Aorta (tissue), 5 donors: ENCODE measurements around the gene PSMB4. TPM values are rescaled to one million over a fixed set of nuclear protein-coding genes. Genes with fewer than 3 reads are reported as not detected.

Source experiments
- ATAC-seq: fragments of 200-7000 bp; cut with Tn5 transposase; one replicate; pipeline ENCODE4 v1.9.1; 2022; ENCODE audit warnings: moderate library complexity; ENCODE audit not compliant: low FRiP score
- DNase-seq, 2 donors: peaks; one replicate each; pipeline ENCODE4 v3.0.0-alpha.2; 2020
- H3K27ac ChIP-seq, 2 donors: one replicate each; pipeline ENCODE4 v1.5.1; 2013; ENCODE audit warnings: low read length in 2 of 2, mild to moderate bottlenecking in 2 of 2, moderate library complexity in 2 of 2, control low read depth in 1 of 2, inconsistent platforms in 1 of 2, low read depth in 1 of 2
- H3K27me3 ChIP-seq, 2 donors: one replicate each; pipeline ENCODE4 v1.6.1; 2013; ENCODE audit warnings: control low read depth in 1 of 2, low read length in 1 of 2, mild to moderate bottlenecking in 1 of 2, moderate library complexity in 1 of 2; ENCODE audit not compliant: insufficient read depth in 2 of 2, control insufficient read depth in 1 of 2
- H3K36me3 ChIP-seq, 2 donors: one replicate each; pipeline ENCODE4 v1.6.1; 2013; ENCODE audit warnings: control low read depth in 1 of 2, low read length in 1 of 2, mild to moderate bottlenecking in 1 of 2; ENCODE audit not compliant: insufficient read depth in 2 of 2, control insufficient read depth in 1 of 2
- H3K4me1 ChIP-seq, 2 donors: one replicate each; pipeline ENCODE4 v1.6.1; 2013; ENCODE audit warnings: low read length in 2 of 2, control low read depth in 1 of 2, mild to moderate bottlenecking in 1 of 2, moderate library complexity in 1 of 2; ENCODE audit not compliant: insufficient read depth in 2 of 2, control insufficient read depth in 1 of 2
- H3K4me3 ChIP-seq, 2 donors: one replicate each; pipeline ENCODE4 v1.5.1; 2013; ENCODE audit warnings: low read length in 2 of 2, control low read depth in 1 of 2, mild to moderate bottlenecking in 1 of 2
- H3K9me3 ChIP-seq: one replicate; pipeline ENCODE4 v1.6.1; 2013; ENCODE audit warnings: mild to moderate bottlenecking, low read length; ENCODE audit not compliant: control insufficient read depth
- WGBS, 2 donors: extraction: QIAGEN DNeasy Blood & Tissue Kit; methylation state at CpG; one replicate each; pipeline ENCODE4 v1.1.7; 2013; 5-methylcytosine and 5-hydroxymethylcytosine counted together
- intact Hi-C, 2 donors: fragments of 100-400 bp; cut with DNase I; formaldehyde crosslinking; loops; one replicate each; pipeline versions ENCODE4 v1.14.2 to v1.15.0; 2022
- polyA plus RNA-seq, 2 donors: library from polyadenylated mRNA; stranded (reverse); fragments of 200-250 nt; gene quantifications; one replicate each; pipeline ENCODE4 v1.2.3, GENCODE V29; 2013
- total RNA-seq, 2 donors: library from RNA; stranded (reverse); fragmentation: NEBNext Ultra II Directional; extraction: Animal tissue kit (Norgen Biotek cat#: 25700); gene quantifications; one replicate each; pipeline ENCODE4 v1.2.1, GENCODE V29; 2021
- donor health status: healthy with polysubstance abuse.
- donor health status: Bipolar disorder and iron deficiency.
- donor health status: DM: no; HTN: no; CAD: no.
- donor health status: DM: no; HTN: no; CAD: no.
- donor health status: DM: yes; HTN: yes; CAD: no.

The PSMB4 gene
- total and polyA plus RNA-seq, 4 donors = 174 to 396 (median 219) TPM

GRCh38 chr1:151401125-151401788 lies 1.9 kb downstream of the PSMB4 start:
- 87 to 88% methylated on average over 13 of the region's 13 CpGs for WGBS, 2 donors
- no peaks in the 10 kb centered on the region for H3K9me3 ChIP-seq
- no peak for ATAC-seq
- peaks cover 7 to 9% of the 10 kb centered on the region in 2 donors for H3K36me3 ChIP-seq
- no peak for DNase-seq
- H3K4me1 ChIP-seq = peaks cover 0 to 3% of the 10 kb centered on the region in 2 donors
- no peak overlapping the region for H3K4me3 ChIP-seq
- no peak overlapping the region for H3K27ac ChIP-seq
- H3K27me3 ChIP-seq = no peaks in the 10 kb centered on the region
- intact Hi-C loops = no loop called here

- Histone ChIP-seq H3K27ac (no peak overlapping the region), H3K4me1 (peaks cover 0 to 3% of the 10 kb centered on the region in 2 donors), H3K4me3 (no peak overlapping the region), H3K9me3 (no peaks in the 10 kb centered on the region), H3K36me3 (peaks cover 9% of the 10 kb centered on the region in 2 donors), H3K27me3 (no peaks in the 10 kb centered on the region)
- no peak for ATAC-seq
- intact Hi-C loops = no loop called here
- WGBS, 2 donors = 68 to 75% methylated on average over 2 of the region's 2 CpGs
- no peak for DNase-seq
Observed at GRCh38 chr1:151401860-151402259, 2.5 kb downstream of the PSMB4 start.

GRCh38 chr1:151402764-151403163 lies 3.4 kb downstream of the PSMB4 start:
- Histone ChIP-seq H3K4me1 (peaks cover 0 to 3% of the 10 kb centered on the region in 2 donors), H3K36me3 (peaks cover 9% of the 10 kb centered on the region in 2 donors), H3K27ac (no peak overlapping the region), H3K9me3 (no peaks in the 10 kb centered on the region), H3K27me3 (no peaks in the 10 kb centered on the region), H3K4me3 (no peak overlapping the region)
- WGBS, 2 donors = 49 to 50% methylated on average over 2 of the region's 2 CpGs
- no peak for ATAC-seq
- no peak for DNase-seq
- intact Hi-C loops = no loop called here

- Histone ChIP-seq H3K36me3 (peaks cover 9 to 14% of the 10 kb centered on the region in 2 donors), H3K4me3 (no peak overlapping the region), H3K9me3 (no peaks in the 10 kb centered on the region), H3K27me3 (no peaks in the 10 kb centered on the region), H3K27ac (no peak overlapping the region), H3K4me1 (peaks cover 0 to 3% of the 10 kb centered on the region in 2 donors)
- ATAC-seq = no peak
- intact Hi-C loops = no loop called here
- WGBS, 2 donors = 80 to 86% methylated on average over 3 of the region's 3 CpGs
- DNase-seq = no peak
Observed at GRCh38 chr1:151403612-151404011, 4.2 kb downstream of the PSMB4 start.

GRCh38 chr1:151405187-151405951 lies 6.0 kb downstream of the PSMB4 start:
- no peak for DNase-seq
- no peaks in the 10 kb centered on the region for H3K27me3 ChIP-seq
- peaks cover 9 to 14% of the 10 kb centered on the region in 2 donors for H3K36me3 ChIP-seq
- no peak overlapping the region for H3K27ac ChIP-seq
- H3K4me3 ChIP-seq = no peak overlapping the region
- no peaks in the 10 kb centered on the region for H3K9me3 ChIP-seq
- no peak for ATAC-seq
- intact Hi-C loops = no loop called here
- H3K4me1 ChIP-seq = peaks cover 0 to 1% of the 10 kb centered on the region in 2 donors
- 80 to 82% methylated on average over 13 of the region's 13 CpGs for WGBS, 2 donors

GRCh38 chr1:151406176-151406575 lies 6.8 kb downstream of the PSMB4 start:
- Histone ChIP-seq H3K9me3 (no peaks in the 10 kb centered on the region), H3K36me3 (peaks cover 13 to 17% of the 10 kb centered on the region in 2 donors), H3K27me3 (no peaks in the 10 kb centered on the region), H3K4me1 (no peaks in the 10 kb centered on the region), H3K27ac (no peak overlapping the region), H3K4me3 (no peak overlapping the region)
- no peak for ATAC-seq
- no peak for DNase-seq
- 78 to 80% methylated on average over 8 of the region's 8 CpGs for WGBS, 2 donors
- intact Hi-C loops = no loop called here

GRCh38 chr1:151407304-151407703 lies 7.9 kb downstream of the PSMB4 start:
- peaks cover 13 to 16% of the 10 kb centered on the region in 2 donors for H3K36me3 ChIP-seq
- DNase-seq = no peak
- H3K9me3 ChIP-seq = no peaks in the 10 kb centered on the region
- intact Hi-C loops = no loop called here
- no peaks in the 10 kb centered on the region for H3K4me1 ChIP-seq
- ATAC-seq = no peak
- H3K27me3 ChIP-seq = no peaks in the 10 kb centered on the region
- H3K4me3 ChIP-seq = no peak overlapping the region
- H3K27ac ChIP-seq = no peak overlapping the region
- WGBS, 2 donors = 93 to 94% methylated on average over 3 of the region's 3 CpGs

- no peak overlapping the region for H3K4me3 ChIP-seq
- ATAC-seq (no peak), DNase-seq (no peak)
- no peaks in the 10 kb centered on the region for H3K4me1 ChIP-seq
- no peaks in the 10 kb centered on the region for H3K9me3 ChIP-seq
- no peaks in the 10 kb centered on the region for H3K27me3 ChIP-seq
- H3K36me3 ChIP-seq = peaks cover 8 to 16% of the 10 kb centered on the region in 2 donors
- intact Hi-C loops = no loop called here
- H3K27ac ChIP-seq = no peak overlapping the region
Observed at GRCh38 chr1:151408891-151409290, 9.5 kb downstream of the PSMB4 start.

- 61 to 65% methylated on average over 2 of the region's 2 CpGs for WGBS, 2 donors
- H3K4me3 ChIP-seq = no peak overlapping the region
- H3K4me1 ChIP-seq = no peaks in the 10 kb centered on the region
- intact Hi-C loops = no loop called here
- H3K9me3 ChIP-seq = no peaks in the 10 kb centered on the region
- no peak overlapping the region for H3K27ac ChIP-seq
- ATAC-seq (no peak), DNase-seq (no peak)
- no peaks in the 10 kb centered on the region for H3K27me3 ChIP-seq
- H3K36me3 ChIP-seq = peaks cover 5 to 10% of the 10 kb centered on the region in 2 donors
Observed at GRCh38 chr1:151411884-151412283, 12.5 kb downstream of the PSMB4 start.
